WTC11 (cell line): Measurements from ENCODE around the gene SLC8A2. TPM values are rescaled to one million over a fixed set of nuclear protein-coding genes. Genes with fewer than 3 reads are reported as not detected.

Experiments used
- AR ChIP-seq: fragments of 250-450 bp; sonication (Bioruptor Pico); IDR thresholded peaks from 2 replicates; pipeline ENCODE4 v1.9.0; 2021; ENCODE audit warnings: mild to moderate bottlenecking
- ARID4B ChIP-seq: sonication (generic); formaldehyde crosslinking; IDR thresholded peaks from 2 replicates; pipeline ENCODE4 v1.8.0; 2023; ENCODE audit warnings: missing genetic modification reagents, mild to moderate bottlenecking, borderline replicate concordance
- ATF2 ChIP-seq: sonication (generic); formaldehyde crosslinking; IDR thresholded peaks from 2 replicates; pipeline ENCODE4 v1.8.1; 2022; ENCODE audit warnings: low read depth, missing genetic modification reagents, borderline replicate concordance
- ATF6 ChIP-seq: sonication (generic); formaldehyde crosslinking; IDR thresholded peaks from 2 replicates; pipeline ENCODE4 v1.8.1; 2023; ENCODE audit warnings: mild to moderate bottlenecking, missing genetic modification reagents
- FOXP1 ChIP-seq: sonication (generic); formaldehyde crosslinking; IDR thresholded peaks from 2 replicates; pipeline ENCODE4 v1.8.0; 2022; ENCODE audit warnings: missing genetic modification reagents, mild to moderate bottlenecking, moderate library complexity, borderline replicate concordance
- GABPB1 ChIP-seq: sonication (generic); formaldehyde crosslinking; IDR thresholded peaks from 2 replicates; pipeline ENCODE4 v1.8.1; 2023; ENCODE audit warnings: mild to moderate bottlenecking, missing genetic modification reagents
- IRF1 ChIP-seq: sonication (generic); formaldehyde crosslinking; IDR thresholded peaks from 2 replicates; pipeline ENCODE4 v1.8.0; 2023; ENCODE audit warnings: missing genetic modification reagents
- IRF2 ChIP-seq: sonication (generic); formaldehyde crosslinking; IDR thresholded peaks from 2 replicates; pipeline ENCODE4 v1.8.0; 2022; ENCODE audit warnings: low read depth, missing genetic modification reagents, borderline replicate concordance
- JAZF1 ChIP-seq: fragments of 250-450 bp; sonication (Bioruptor Pico); IDR thresholded peaks from 2 replicates; pipeline ENCODE4 v1.9.0; 2021; ENCODE audit warnings: moderate library complexity, mild to moderate bottlenecking, inconsistent platforms
- NFYB ChIP-seq: sonication (generic); formaldehyde crosslinking; conservative IDR thresholded peaks from 2 replicates; pipeline ENCODE4 v1.8.0; 2022; ENCODE audit warnings: low read depth, missing genetic modification reagents
- NR2C2 ChIP-seq: sonication (generic); formaldehyde crosslinking; IDR thresholded peaks from 2 replicates; pipeline ENCODE4 v1.8.0; 2022; ENCODE audit warnings: mild to moderate bottlenecking, missing genetic modification reagents
- NR3C1 ChIP-seq: sonication (generic); formaldehyde crosslinking; conservative IDR thresholded peaks from 2 replicates; pipeline ENCODE4 v1.8.1; 2023; ENCODE audit warnings: low read depth, mild to moderate bottlenecking, missing genetic modification reagents
- PRRX2 ChIP-seq: fragments of 250-450 bp; sonication (Bioruptor Pico); IDR thresholded peaks from 2 replicates; pipeline ENCODE4 v1.8.0; 2021; ENCODE audit warnings: mild to moderate bottlenecking
- RELA ChIP-seq: sonication (generic); formaldehyde crosslinking; IDR thresholded peaks from 2 replicates; pipeline ENCODE4 v1.8.1; 2022; ENCODE audit warnings: missing genetic modification reagents, mild to moderate bottlenecking, borderline replicate concordance
- RORB ChIP-seq: fragments of 250-450 bp; sonication (Bioruptor Pico); IDR thresholded peaks from 2 replicates; pipeline ENCODE4 v1.9.0; 2021; ENCODE audit warnings: mild to moderate bottlenecking
- TCF7 ChIP-seq: sonication (generic); formaldehyde crosslinking; IDR thresholded peaks from 2 replicates; pipeline ENCODE4 v1.8.0; 2022; ENCODE audit warnings: mild to moderate bottlenecking, low read depth, missing genetic modification reagents, moderate library complexity
- TEAD4 ChIP-seq: sonication (generic); formaldehyde crosslinking; IDR thresholded peaks from 2 replicates; pipeline ENCODE4 v1.8.0; 2022; ENCODE audit warnings: mild to moderate bottlenecking, missing genetic modification reagents
- USF1 ChIP-seq: sonication (generic); formaldehyde crosslinking; IDR thresholded peaks from 2 replicates; pipeline ENCODE4 v1.8.0; 2022; ENCODE audit warnings: mild to moderate bottlenecking, missing genetic modification reagents
- ZBTB43 ChIP-seq: sonication (generic); formaldehyde crosslinking; IDR thresholded peaks from 2 replicates; pipeline ENCODE4 v1.8.1; 2023; ENCODE audit warnings: mild to moderate bottlenecking, missing genetic modification reagents
- ZMAT4 ChIP-seq: fragments of 250-450 bp; sonication (Bioruptor Pico); IDR thresholded peaks from 2 replicates; pipeline ENCODE4 v1.9.0; 2021; ENCODE audit warnings: mild to moderate bottlenecking
- ZNF121 ChIP-seq: sonication (generic); formaldehyde crosslinking; IDR thresholded peaks from 2 replicates; pipeline ENCODE4 v1.8.0; 2023; ENCODE audit warnings: missing genetic modification reagents
- ZNF396 ChIP-seq: fragments of 250-450 bp; sonication (Bioruptor Pico); IDR thresholded peaks from 2 replicates; pipeline ENCODE4 v1.8.0; 2021; ENCODE audit warnings: mild to moderate bottlenecking, moderate library complexity, borderline replicate concordance
- ZNF416 ChIP-seq: fragments of 250-450 bp; sonication (Bioruptor Pico); IDR thresholded peaks from 2 replicates; pipeline ENCODE4 v1.9.0; 2021; ENCODE audit warnings: mild to moderate bottlenecking, inconsistent platforms
- ZNF423 ChIP-seq: fragments of 250-450 bp; sonication (Bioruptor Pico); IDR thresholded peaks from 2 replicates; pipeline ENCODE4 v2.1.2; 2022; ENCODE audit warnings: mild to moderate bottlenecking, moderate library complexity
- ZSCAN18 ChIP-seq: fragments of 250-450 bp; sonication (Bioruptor Pico); IDR thresholded peaks from 2 replicates; pipeline ENCODE4 v2.1.2; 2022; ENCODE audit warnings: mild to moderate bottlenecking, moderate library complexity
- total RNA-seq: library from RNA; stranded (reverse); gene quantifications from 3 replicates; pipeline ENCODE4 v1.2.3, GENCODE V29; 2021

Gene SLC8A2
- total RNA-seq, 1 experiment from 2014 or later: 6.5 TPM

- TF ChIP-seq ATF6 (CRISPR knock-in tag) (no peak), ARID4B (CRISPR knock-in tag) (no peak), NFYB (CRISPR knock-in tag) (no peak), RORB (CRISPR knock-in tag) (no peak), TCF7 (no peak), ZNF416 (CRISPR knock-in tag) (no peak), NR3C1 (CRISPR knock-in tag) (no peak), TEAD4 (CRISPR knock-in tag) (no peak), ZNF423 (CRISPR knock-in tag) (no peak), ZBTB43 (CRISPR knock-in tag) (no peak), ATF2 (CRISPR knock-in tag) (peak; percentile 46; the same call in 1 of the 2 replicates), ZSCAN18 (CRISPR knock-in tag) (no peak), PRRX2 (CRISPR knock-in tag) (no peak), ZMAT4 (CRISPR knock-in tag) (no peak), GABPB1 (CRISPR knock-in tag) (no peak), FOXP1 (CRISPR knock-in tag) (peak; percentile 84; the same call in 1 of the 2 replicates), JAZF1 (CRISPR knock-in tag) (no peak), NR2C2 (no peak), IRF1 (CRISPR knock-in tag) (no peak), USF1 (CRISPR knock-in tag) (no peak), ZNF121 (peak; percentile 72), ZNF396 (CRISPR knock-in tag) (no peak), AR (CRISPR knock-in tag) (no peak), RELA (CRISPR knock-in tag) (no peak), IRF2 (CRISPR knock-in tag) (no peak)
Observed at GRCh38 chr19:47414469-47414868, 57.2 kb downstream of the SLC8A2 start (continued).
